Activated T-cell treated with anti-CD3 and anti-CD28 coated beads, Interleukin-2, amount 50 U/mL, for 1 hour (primary cell): ENCODE results near the gene TFPI.
"Not testable (repeated sequence)": the region's sequence is repeated elsewhere in the genome, so short reads cannot be mapped to it uniquely, and the experiment has no call there.

Source experiments
- DNase-seq: peaks from one replicate; pipeline ENCODE4 v3.0.0-alpha.2; 2020

The TFPI gene

DNA sequence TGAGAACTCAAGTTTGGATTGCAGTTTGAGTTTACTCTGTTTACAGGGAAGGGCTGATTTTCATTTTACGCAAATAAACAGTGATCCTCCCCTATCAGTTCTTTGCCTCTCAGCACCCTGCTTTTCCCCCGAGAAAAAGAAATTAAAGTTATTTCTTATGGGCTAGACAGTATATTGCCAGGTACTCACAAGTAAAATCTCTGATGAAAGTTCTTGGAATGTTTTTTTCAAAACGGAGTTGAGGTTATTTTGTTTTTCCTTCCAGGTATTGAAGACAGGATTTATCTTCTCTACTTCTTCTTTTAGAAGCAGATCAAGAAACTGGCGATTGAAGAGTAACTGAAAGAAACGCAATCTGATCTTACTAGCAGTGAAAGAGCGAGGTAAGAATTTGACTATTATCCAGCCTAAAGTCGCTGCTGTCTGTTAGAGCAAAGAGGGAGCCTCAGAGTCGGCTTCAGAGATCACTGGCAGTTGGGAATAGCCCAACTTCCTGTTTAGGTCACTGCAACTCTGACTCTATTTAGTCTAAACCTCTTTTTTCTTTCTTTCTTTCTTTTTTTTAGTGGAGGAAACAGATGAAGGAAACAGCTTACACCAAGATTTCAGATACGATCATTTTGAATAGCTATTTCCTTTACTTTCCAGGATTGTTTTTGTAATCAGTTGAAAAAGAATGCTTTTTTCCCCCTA is at the start of gene TFPI:
TFPI (minus strand) TSS at position 425 of the 693 bp plus-strand sequence. CDS start 50,667 bp downstream, outside the sequence.
- no peak for DNase-seq

DNA sequence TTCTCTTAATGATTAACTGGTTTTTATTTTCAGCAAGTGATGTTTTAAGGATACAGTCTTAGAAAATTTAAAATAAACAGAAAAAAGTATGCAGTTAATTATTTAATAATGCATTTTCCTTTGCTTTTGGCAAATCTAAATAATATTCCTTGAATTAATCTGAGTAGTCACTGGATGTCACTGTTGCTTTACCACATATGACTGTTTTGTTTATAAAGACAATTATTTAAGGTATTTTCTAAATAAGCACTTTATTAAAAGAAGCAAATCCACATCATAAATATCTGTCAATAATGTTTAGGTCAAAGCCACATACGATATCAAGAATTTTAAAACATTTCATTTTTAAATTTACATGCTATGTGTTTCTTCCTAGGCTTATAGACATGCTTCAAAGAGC is 40.6 kb upstream of the TFPI start:
- DNase-seq: no peak

DNA sequence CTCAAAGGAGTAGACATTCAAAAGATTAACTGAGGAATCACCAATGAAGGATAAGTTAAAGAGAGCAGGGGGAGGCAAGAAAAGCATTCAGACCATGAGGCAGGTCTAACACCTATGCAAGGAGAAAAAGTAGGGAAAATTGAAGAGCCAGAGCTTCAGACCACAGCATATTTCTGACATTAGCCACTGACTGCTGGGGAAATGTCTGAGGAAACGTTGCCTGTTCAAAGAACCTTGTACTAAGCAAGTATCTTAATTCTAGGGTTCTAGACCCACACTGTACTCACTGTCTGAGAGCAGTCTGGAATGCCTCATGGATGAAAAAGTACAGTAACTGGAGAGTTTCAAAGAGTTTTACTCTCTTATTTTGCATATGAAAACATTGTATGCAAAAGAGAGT is 39.5 kb upstream of the TFPI start:
- no peak for DNase-seq

DNA sequence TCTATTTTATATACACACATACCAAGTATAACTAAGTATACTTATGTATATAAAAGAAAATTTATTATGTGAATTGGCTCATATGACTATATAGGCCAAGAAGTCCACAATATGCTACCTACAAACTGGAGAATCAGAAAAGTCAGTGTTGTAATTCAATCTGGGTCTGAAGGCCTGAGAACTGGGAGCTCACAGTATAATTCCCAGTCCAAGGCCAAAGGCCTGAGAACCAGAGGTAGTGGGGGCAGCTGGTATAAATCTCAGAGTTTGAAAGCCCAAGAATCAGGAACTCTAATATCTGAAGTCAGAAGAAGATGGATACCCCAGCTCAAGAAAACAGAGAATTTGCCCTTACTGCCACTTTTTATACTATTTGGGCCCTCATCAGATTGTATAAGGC is 38.9 kb upstream of the TFPI start:
- no peak for DNase-seq

DNA sequence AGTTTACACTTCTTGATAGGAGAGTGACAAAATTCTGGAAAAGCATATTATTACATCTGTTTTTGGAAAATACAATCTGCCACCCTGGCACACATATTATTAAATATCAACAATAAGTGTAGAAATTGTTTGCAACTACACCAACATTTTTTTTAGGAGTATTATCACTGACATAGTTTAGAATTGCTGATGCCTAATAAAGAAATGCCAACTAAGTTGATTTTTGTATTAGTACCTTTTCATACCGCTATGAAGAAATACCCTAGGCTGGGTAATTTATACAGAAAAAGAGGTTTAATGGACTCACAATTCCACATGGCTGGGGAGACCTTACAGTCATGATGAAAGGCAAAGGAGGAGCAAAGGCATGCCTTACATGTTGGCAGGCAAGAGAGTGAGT is 35.9 kb upstream of the TFPI start:
- DNase-seq: no peak

DNA sequence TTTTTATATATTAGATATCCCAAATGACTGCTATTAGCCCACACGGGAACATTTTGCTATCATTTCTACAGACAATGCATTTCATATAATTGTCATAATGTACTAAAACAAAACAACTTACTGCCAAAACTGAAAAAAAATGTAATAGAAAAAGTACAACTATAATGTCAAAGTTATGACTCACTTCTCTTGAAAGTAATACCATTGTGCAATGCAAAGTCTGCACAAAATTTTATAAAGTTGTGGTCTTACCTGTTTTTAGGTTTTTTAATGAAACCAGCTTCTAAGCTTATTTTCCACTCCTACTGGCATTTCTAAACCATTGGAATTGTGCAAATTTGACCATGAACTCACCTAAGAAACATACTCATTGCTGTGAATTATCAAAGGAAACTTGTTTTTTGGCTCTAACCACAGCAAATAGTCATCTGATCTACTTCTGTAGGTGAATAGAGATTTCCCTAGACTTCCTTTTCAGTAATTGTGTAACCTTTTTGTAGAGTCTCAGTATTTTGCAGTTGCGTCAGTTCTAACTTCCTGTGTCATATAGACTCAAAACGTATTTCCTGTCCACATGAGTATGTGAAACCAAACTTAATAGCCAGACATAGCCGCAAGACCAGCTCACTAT is 31.9 kb upstream of the TFPI start:
- no peak for DNase-seq

DNA sequence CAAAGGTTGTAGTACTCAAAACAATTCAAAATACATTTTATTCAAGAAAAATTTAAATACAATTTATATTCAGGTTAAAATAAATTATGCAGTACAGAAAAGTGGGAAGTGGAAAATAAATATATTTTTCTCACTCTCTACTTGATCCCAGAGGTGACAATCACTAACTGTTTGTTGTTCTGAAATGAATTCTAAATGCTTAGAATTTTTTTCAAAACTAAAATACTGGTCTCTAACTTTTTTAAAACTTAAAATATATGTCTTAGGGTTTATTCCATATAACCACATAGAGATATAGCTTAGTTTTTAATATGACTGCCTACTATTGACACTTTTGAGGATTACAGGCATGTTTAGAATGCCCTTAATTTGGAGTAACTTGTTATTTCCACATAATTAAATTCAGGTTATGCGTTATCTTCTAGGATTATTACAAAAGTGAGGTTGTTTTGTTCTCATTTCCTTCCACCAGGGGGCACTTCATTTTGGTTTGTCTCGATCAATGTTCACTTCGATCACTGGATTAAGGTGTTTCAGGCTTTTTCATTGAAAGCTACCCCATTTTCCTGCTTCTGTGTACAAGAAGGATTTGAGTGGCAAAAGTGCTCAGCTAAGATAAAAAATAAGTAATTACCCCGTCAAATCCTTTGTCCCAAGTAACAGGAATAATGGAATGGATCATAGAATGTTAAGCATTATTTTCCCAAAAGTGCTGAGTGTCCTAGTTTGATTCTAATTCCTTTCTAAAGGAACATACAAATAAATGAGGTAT is 27.1 kb upstream of the TFPI start:
- DNase-seq: no peak

DNA sequence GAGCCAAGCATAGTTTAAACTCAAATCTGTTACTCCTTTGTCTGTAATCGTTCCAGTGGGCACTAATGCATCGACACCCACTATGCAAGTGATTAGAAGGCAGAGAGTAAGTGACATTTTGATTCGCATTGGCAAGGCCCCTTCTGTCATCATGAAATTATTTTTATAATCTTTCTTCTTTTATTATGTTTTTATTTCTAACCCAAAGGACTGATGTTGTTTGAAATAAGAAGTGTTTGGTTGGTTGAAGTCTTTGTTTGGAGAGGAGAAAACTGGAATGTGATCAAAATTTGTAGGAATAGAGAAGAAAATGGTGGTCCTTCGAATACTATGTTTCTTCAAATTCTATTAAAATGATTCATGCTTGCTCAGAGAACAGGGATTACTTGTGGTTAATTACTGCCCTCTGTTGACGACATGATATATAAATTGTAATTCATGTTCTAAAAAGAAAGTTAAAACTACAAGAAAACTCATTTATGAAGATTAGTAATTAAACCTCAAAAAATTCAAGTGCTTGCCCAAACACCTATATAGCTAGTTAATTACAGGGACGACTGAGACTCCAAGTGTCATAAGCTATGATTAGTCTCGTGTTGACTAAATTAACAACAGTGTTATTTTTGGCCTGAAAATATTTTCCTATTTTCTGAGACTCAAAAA is 26.4 kb upstream of the TFPI start:
- no peak for DNase-seq

DNA sequence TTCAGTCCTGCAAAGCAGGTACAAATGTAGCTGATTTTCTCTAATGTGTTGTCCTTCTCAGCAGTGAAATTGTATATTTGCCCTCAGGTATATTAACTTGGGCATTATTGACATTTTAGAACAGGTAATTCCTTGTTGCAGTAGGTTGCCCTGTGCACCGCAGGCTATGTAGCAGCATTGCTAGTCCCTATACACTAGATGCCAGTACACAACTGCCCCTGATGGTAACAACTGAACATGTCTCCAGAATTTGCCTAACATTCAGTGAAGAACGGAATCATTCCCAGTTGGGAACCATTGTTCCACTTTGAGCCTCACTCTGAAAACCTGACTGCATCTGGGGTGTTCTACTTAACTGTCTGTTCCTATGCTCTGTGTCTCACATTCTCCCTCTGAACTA is 23.1 kb upstream of the TFPI start:
- DNase-seq: no peak

DNA sequence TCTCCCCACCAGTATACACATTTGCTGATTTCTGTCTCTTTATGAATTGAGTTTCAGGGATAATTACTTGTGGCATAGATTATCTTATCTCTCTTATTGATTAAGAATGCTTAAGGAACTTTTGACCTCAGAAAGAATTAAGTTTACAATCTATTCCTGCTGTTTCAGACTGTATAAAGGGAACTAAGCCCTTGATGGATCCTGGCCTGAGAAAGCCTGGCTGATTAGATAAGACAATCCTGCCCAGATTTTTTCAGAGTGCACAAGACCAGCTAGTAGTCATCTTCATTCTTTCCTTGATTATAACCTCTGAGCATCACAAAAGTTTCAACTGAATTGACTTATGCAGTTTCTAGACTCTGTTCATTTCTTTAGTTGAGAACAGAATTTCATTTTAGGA is 22.7 kb upstream of the TFPI start:
- no peak for DNase-seq

DNA sequence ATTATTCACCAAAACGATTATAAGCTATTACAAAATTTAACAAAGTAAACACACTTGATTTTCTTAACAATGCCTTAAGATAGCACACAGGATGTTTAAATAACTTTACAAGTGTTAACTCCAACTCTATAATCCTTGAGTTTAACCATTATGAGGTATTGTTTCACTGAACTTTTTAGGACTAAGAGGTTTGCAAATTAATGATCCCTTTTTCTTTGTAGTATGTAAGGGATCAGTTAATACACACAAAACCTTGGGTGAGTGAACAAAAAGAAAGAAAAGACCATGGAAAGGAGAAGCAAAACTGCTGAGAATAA is 21.5 kb upstream of the TFPI start:
- DNase-seq: no peak

DNA sequence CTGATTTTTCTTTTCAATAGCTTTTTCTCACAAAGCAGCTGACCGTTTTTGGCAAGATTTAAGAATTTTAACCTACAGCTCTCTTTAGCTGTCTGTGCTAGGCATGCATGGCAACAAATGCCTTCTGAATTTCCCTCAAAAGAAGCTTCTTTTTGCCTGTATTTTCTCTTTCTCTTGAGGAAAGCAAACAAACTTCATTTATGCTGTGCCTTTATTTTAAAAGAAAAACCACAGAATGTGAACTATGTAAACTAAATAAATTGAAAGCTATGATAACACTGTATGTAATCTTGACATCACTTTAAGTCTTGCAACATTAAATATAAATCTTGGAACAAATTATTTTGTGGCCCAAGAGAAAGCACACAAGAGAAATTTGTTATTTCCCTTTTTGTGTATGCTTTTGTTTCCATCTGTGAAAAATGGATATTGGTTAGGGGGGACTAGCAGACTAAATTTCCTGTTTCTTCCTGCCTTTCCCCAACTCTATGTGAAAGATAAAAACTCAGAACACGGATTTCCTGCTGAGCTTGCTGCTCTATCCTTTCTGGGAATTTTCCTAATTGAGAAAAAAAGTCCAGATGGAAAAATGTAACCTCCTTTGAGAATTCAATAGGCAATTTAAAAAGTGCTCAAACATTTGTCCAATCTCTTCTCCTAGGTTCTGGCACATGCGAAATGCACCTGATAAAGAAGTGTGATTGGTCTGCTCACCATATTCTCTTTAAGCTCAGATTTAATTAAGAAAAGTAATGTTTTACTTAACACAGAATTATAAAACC is 20.9 kb upstream of the TFPI start:
- no peak for DNase-seq

DNA sequence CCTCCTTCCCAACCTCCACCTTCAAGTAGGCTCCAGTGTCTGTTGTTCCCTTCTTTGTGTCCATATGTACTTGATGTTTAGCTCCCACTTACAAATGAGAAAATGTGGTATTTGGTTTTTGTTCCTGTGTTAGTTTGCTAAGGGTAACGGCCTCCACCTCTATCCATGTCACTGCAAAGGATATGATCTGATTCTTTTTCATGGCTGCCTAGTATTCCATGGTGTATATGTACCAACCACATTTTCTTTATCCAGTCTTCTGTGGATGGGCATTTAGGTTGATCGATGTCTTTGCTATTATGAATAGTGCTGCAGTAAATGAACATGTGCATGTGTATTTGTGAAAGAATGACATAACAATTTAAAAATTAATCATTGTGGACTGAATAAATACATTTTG is 19.5 kb upstream of the TFPI start:
- DNase-seq: no peak

DNA sequence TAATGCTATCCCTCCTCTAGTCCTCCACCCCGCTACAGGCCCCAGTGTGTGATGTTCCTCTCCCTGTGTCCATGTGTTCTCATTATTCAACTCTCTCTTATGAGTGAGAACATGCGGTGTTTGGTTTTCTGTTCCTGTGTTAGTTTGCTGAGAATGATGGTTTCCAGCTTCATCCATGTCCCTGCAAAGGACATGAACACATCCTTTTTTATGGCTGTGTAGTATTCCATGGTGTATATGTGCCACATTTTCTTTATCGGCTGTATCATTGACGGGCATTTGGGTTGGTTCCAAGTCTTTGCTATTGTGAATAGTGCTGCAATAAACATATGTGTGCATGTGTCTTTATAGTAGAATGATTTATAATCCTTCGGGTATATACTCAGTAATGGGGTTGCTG is 17.8 kb upstream of the TFPI start:
- not testable (repeated sequence) for DNase-seq

DNA sequence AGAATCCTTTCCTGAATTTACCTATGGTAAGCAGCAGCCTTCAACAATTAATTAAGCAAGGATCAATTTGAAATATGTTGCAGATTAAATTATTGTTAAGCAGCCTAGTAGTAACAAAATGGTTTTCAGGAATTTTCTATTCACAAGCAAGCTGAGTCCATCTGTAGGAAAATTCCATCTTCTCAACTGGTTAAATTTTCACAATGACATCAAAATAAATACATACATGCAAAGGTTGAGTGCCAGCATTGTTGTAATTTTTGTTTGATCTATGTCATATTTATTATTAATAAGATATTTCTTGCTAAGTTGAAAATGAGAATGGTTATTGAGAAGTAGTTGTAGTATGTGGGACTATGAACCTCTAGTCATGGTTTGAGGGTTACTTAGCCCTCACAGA is 15.3 kb upstream of the TFPI start:
- DNase-seq: no peak

DNA sequence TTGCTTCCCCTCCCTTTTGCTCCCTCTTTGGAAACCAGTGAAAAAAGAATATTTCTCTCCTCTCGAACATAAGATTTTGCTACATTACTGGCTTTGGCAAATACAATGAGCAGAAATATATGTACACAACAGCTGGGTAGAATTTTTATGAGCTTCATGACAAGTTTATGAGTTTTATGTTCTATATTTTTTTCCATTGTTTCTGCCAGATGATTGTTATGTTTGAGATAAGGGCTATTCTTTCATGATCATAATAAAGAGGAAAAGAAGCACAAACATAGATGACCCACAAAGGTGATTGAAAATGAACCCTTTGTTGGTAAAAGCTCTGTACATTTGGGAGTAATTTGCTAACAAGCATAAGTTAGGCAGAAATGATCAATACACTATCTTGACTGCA is 14.8 kb upstream of the TFPI start:
- no peak for DNase-seq

DNA sequence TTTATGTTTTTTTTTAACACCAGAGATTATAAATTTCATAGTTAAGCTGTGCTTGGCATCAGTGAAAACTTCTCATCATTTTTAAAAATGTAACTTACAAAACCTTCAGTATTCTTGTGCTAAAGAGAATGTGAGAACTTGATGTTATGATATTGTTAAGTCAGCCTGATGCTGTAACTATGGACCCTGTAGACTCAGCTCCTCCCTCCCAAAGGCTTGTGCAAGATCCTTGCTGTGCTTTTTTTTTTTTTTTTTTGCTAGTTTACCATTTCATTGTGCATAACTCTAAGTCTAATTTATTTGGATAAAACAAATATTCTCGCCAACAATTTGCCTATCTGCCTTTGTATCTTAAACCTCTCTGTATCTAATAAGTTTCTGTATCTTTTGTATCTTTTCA is 12.9 kb upstream of the TFPI start:
- DNase-seq: no peak

DNA sequence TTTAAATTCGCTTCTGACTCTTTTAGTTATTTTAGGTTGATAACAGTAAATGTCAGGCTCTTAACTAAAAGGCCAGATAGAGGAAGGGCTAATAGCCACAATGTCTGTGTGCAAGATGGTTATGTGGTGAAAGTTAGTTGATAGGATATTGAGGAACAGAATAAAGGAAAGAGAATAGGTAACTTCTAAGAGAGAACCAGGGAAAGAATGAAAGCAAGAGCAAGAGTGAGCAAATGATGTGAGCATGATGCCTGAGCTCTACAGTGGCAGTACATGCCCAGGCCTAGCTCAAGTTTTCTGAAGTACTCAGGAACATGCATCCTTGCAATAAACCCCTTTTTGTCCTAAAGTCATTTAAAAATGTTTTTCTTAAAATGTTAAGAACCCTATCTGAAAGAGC is 12.5 kb upstream of the TFPI start:
- no peak for DNase-seq

DNA sequence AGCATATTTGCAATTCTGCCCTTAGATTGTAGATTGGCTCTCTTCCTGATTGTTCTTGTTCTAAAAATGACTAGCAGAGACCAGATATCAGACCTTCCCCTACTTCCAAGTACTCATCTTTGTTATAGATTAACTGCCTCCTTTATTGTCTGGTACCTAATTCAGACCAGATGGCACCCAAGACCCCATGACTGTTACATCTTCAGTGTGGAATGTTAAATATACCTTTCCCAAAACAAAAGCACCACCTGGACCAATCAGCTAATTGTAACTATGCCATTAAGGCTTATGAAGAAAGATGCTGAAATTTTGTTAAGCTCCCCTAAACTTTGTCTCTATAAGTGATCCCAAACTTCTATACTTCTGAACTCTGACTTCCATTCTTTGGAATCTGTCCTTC is 12.0 kb upstream of the TFPI start:
- DNase-seq: no peak

DNA sequence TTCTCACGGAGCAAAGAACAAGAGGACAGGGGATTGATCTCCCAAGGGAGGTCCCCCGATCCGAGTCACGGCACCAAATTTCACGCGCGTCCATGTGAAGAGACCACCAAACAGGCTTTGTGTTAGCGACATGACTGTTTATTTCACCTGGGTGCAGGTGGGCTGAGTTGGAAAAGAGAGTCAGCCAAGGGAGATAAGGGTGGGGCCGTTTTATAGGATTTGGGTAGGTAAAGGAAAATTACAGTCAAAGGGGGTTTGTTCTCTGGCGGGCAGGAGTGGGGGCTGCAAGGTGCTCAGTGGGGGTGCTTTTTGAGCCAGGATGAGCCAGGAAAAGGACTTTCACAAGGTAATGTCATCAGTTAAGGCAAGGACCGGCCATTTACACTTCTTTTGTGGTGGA is 11.4 kb upstream of the TFPI start:
- DNase-seq: not testable (repeated sequence)

DNA sequence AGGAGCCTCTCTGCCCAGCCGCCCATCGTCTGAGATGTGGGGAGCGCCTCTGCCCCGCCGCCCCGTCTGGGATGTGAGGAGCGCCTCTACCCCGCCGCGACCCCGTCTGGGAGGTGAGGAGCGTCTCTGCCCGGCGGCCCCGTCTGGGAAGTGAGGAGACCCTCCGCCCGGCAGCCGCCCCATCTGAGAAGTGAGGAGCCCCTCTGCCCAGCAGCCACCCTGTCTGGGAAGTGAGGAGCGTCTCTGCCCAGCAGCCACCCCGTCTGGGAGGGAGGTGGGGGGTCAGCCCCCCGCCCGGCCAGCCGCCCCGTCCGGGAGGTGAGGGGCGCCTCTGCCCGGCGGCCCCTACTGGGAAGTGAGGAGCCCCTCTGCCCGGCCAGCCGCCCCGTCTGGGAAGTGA is 2.3 kb upstream of the TFPI start:
- not testable (repeated sequence) for DNase-seq

DNA sequence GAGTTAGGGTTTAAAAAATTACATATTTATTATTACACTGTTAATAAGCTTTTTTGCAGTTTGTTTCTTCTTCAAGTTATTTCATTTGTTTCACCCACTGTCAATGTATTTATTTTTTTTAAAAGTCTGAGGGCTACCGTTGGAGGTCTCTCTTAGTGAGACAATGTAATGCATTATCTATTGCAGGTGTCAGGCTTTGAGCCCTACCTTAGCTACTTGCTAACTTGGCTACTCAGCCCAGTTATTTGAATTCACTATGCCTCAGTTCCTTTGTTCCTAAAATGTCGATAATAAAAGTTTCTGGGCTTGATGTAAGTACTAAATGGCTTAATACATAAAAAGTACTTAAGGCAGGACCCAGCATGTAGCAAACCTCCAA is 458 bp upstream of the TFPI start:
- no peak for DNase-seq
